DOHH2 (cell line): ENCODE results near the gene FAM234B.

Source experiments
- H3F3A ChIP-seq: fragments of 200-600 bp; sonication (generic), shearing (Covaris generic); 2 replicates; pipeline ENCODE4 v1.6.0; 2016; ENCODE audit warnings: antibody characterized with exemption, mild to moderate bottlenecking; ENCODE audit not compliant: control insufficient read depth, insufficient read depth
- H3K27ac ChIP-seq: fragments of 200-600 bp; sonication (generic); 2 replicates; pipeline ENCODE4 v1.5.1; 2014; ENCODE audit warnings: low read depth, mild to moderate bottlenecking, low read length, moderate library complexity
- H3K27me3 ChIP-seq: fragments of 200-600 bp; sonication (generic); 2 replicates; pipeline ENCODE4 v1.6.1; 2014; ENCODE audit warnings: mild to moderate bottlenecking, low read length, mixed read lengths; ENCODE audit not compliant: control insufficient read depth
- H3K36me3 ChIP-seq: fragments of 200-600 bp; sonication (generic); 2 replicates; pipeline ENCODE4 v1.6.1; 2014; ENCODE audit warnings: mild to moderate bottlenecking, low read length, moderate library complexity, mixed read lengths; ENCODE audit not compliant: control insufficient read depth
- H3K4me1 ChIP-seq: fragments of 200-600 bp; sonication (generic); 2 replicates; pipeline ENCODE4 v1.6.1; 2014; ENCODE audit warnings: mild to moderate bottlenecking, low read length, mixed read lengths; ENCODE audit not compliant: control insufficient read depth
- H3K4me2 ChIP-seq: fragments of 200-600 bp; sonication (generic); 2 replicates; pipeline ENCODE4 v1.6.0; 2014; ENCODE audit warnings: mild to moderate bottlenecking, low read length, moderate library complexity
- H3K4me3 ChIP-seq: fragments of 200-600 bp; sonication (generic); 2 replicates; pipeline ENCODE4 v1.5.1; 2014; ENCODE audit warnings: mild to moderate bottlenecking, low read length, mixed read lengths
- H3K79me2 ChIP-seq: fragments of 200-600 bp; sonication (generic); 2 replicates; pipeline ENCODE4 v1.6.1; 2014; ENCODE audit warnings: mild to moderate bottlenecking, low read length, mixed read lengths; ENCODE audit not compliant: control insufficient read depth
- H3K9me2 ChIP-seq: fragments of 200-600 bp; sonication (generic); replicated peaks from 2 replicates; pipeline ENCODE4 v1.6.1; 2014; ENCODE audit warnings: mild to moderate bottlenecking, low read length, mixed read lengths; ENCODE audit not compliant: control insufficient read depth
- H3K9me3 ChIP-seq: fragments of 200-600 bp; sonication (generic); 2 replicates; pipeline ENCODE4 v1.6.1; 2014; ENCODE audit warnings: antibody characterized with exemption, low read length, mixed read lengths; ENCODE audit not compliant: control insufficient read depth, insufficient read depth
- H4K20me1 ChIP-seq: fragments of 200-600 bp; sonication (generic); 2 replicates; pipeline ENCODE4 v1.6.0; 2014; ENCODE audit warnings: low read depth, mild to moderate bottlenecking, antibody characterized with exemption, low read length, moderate library complexity; ENCODE audit not compliant: control insufficient read depth, insufficient read depth
- CTCF ChIP-seq: fragments of 200-600 bp; sonication (generic); IDR thresholded peaks from one replicate; pipeline ENCODE4 v1.5.1; 2014; ENCODE audit warnings: antibody characterized with exemption, mild to moderate bottlenecking, low read depth, low read length; ENCODE audit not compliant: poor library complexity, severe bottlenecking
- EZH2phosphoT487 ChIP-seq: fragments of 200-600 bp; sonication (generic); IDR thresholded peaks from 2 replicates; pipeline ENCODE4 v1.6.1; 2017; ENCODE audit warnings: borderline replicate concordance, mild to moderate bottlenecking, antibody characterized with exemption, low read length, moderate library complexity, mixed read lengths

Gene FAM234B

DNA sequence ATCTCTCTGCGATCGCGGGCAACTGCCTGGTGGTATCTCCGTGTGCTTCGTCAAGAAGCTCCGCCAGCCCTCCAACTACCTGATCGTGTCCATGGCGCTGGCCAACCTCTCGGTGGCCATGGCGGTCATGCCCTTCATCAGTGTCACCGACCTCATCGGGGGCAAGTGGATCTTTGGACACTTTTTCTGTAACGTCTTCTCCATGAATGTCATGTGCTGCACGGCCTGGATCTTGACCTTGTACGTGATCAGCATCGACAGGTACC is 42.5 kb upstream of the FAM234B start:
- H3K4me2 ChIP-seq = peak overlapping the region; percentile 87
- no peaks in the 10 kb centered on the region for H3K9me3 ChIP-seq
- no peak for TF ChIP-seq EZH2phosphoT487
- TF ChIP-seq CTCF = no peak
- H3K27ac ChIP-seq = no peak overlapping the region
- H3K36me3 ChIP-seq = no peaks in the 10 kb centered on the region
- H3F3A ChIP-seq = no peaks in the 10 kb centered on the region
- no peaks in the 10 kb centered on the region for H3K79me2 ChIP-seq
- H3K9me2 ChIP-seq = no peaks in the 10 kb centered on the region
- peaks cover 14% of the 10 kb centered on the region for H3K4me1 ChIP-seq
- peaks cover 41% of the 10 kb centered on the region for H3K27me3 ChIP-seq
- no peaks in the 10 kb centered on the region for H4K20me1 ChIP-seq
- H3K4me3 ChIP-seq = 0 out of 2 replicates have a peak overlapping the region, but pooled peaks have one; percentile 70

GRCh38 chr12:13002301-13003097 is 41.7 kb upstream of the FAM234B start:
- Histone ChIP-seq H3K27me3 (peaks cover 41% of the 10 kb centered on the region), H3K4me1 (peaks cover 14% of the 10 kb centered on the region), H3K36me3 (no peaks in the 10 kb centered on the region), H3K9me3 (no peaks in the 10 kb centered on the region), H3K27ac (no peak overlapping the region), H3K79me2 (no peaks in the 10 kb centered on the region), H3K4me3 (no peak overlapping the region), H4K20me1 (no peaks in the 10 kb centered on the region), H3K4me2 (no peak overlapping the region), H3K9me2 (no peaks in the 10 kb centered on the region), H3F3A (no peaks in the 10 kb centered on the region)
- TF ChIP-seq CTCF (no peak), EZH2phosphoT487 (no peak)

DNA sequence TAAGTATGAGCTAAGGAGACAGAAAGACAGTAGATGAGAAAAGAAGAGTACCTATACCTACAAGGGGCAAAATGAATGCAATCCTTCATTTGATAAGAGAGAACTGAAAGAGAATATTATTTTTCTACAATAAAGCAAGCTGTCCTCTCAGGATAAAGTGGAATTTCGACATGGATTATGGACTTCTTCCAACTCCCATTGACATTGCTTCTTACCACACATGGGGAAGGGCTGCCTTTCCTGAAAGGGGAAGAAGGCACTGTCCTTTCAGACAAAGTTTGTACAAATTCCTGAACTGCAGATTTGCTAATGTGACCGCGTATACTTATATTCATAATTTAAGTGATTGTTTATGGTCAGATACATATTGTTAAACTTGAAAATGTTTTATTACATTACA is 39.8 kb upstream of the FAM234B start:
- no peaks in the 10 kb centered on the region for H3K36me3 ChIP-seq
- H4K20me1 ChIP-seq = no peaks in the 10 kb centered on the region
- no peaks in the 10 kb centered on the region for H3F3A ChIP-seq
- H3K4me1 ChIP-seq = peaks cover 14% of the 10 kb centered on the region
- TF ChIP-seq CTCF (no peak), EZH2phosphoT487 (no peak)
- H3K4me2 ChIP-seq = no peak overlapping the region
- H3K4me3 ChIP-seq = no peak overlapping the region
- no peaks in the 10 kb centered on the region for H3K9me3 ChIP-seq
- H3K27ac ChIP-seq = no peak overlapping the region
- H3K27me3 ChIP-seq = peaks cover 38% of the 10 kb centered on the region
- H3K9me2 ChIP-seq = no peaks in the 10 kb centered on the region
- no peaks in the 10 kb centered on the region for H3K79me2 ChIP-seq
